DOHH2 (cell line): Measurements from ENCODE around the gene ENKUR.

Experiments
- H3F3A ChIP-seq: fragments of 200-600 bp; sonication (generic), shearing (Covaris generic); 2 replicates; pipeline ENCODE4 v1.6.0; 2016; ENCODE audit warnings: antibody characterized with exemption, mild to moderate bottlenecking; ENCODE audit not compliant: control insufficient read depth, insufficient read depth
- H3K27ac ChIP-seq: fragments of 200-600 bp; sonication (generic); 2 replicates; pipeline ENCODE4 v1.5.1; 2014; ENCODE audit warnings: low read depth, mild to moderate bottlenecking, low read length, moderate library complexity
- H3K27me3 ChIP-seq: fragments of 200-600 bp; sonication (generic); 2 replicates; pipeline ENCODE4 v1.6.1; 2014; ENCODE audit warnings: mild to moderate bottlenecking, low read length, mixed read lengths; ENCODE audit not compliant: control insufficient read depth
- H3K36me3 ChIP-seq: fragments of 200-600 bp; sonication (generic); 2 replicates; pipeline ENCODE4 v1.6.1; 2014; ENCODE audit warnings: mild to moderate bottlenecking, low read length, moderate library complexity, mixed read lengths; ENCODE audit not compliant: control insufficient read depth
- H3K4me1 ChIP-seq: fragments of 200-600 bp; sonication (generic); 2 replicates; pipeline ENCODE4 v1.6.1; 2014; ENCODE audit warnings: mild to moderate bottlenecking, low read length, mixed read lengths; ENCODE audit not compliant: control insufficient read depth
- H3K4me2 ChIP-seq: fragments of 200-600 bp; sonication (generic); 2 replicates; pipeline ENCODE4 v1.6.0; 2014; ENCODE audit warnings: mild to moderate bottlenecking, low read length, moderate library complexity
- H3K4me3 ChIP-seq: fragments of 200-600 bp; sonication (generic); 2 replicates; pipeline ENCODE4 v1.5.1; 2014; ENCODE audit warnings: mild to moderate bottlenecking, low read length, mixed read lengths
- H3K79me2 ChIP-seq: fragments of 200-600 bp; sonication (generic); 2 replicates; pipeline ENCODE4 v1.6.1; 2014; ENCODE audit warnings: mild to moderate bottlenecking, low read length, mixed read lengths; ENCODE audit not compliant: control insufficient read depth
- H3K9me2 ChIP-seq: fragments of 200-600 bp; sonication (generic); replicated peaks from 2 replicates; pipeline ENCODE4 v1.6.1; 2014; ENCODE audit warnings: mild to moderate bottlenecking, low read length, mixed read lengths; ENCODE audit not compliant: control insufficient read depth
- H3K9me3 ChIP-seq: fragments of 200-600 bp; sonication (generic); 2 replicates; pipeline ENCODE4 v1.6.1; 2014; ENCODE audit warnings: antibody characterized with exemption, low read length, mixed read lengths; ENCODE audit not compliant: control insufficient read depth, insufficient read depth
- H4K20me1 ChIP-seq: fragments of 200-600 bp; sonication (generic); 2 replicates; pipeline ENCODE4 v1.6.0; 2014; ENCODE audit warnings: low read depth, mild to moderate bottlenecking, antibody characterized with exemption, low read length, moderate library complexity; ENCODE audit not compliant: control insufficient read depth, insufficient read depth
- EZH2phosphoT487 ChIP-seq: fragments of 200-600 bp; sonication (generic); IDR thresholded peaks from 2 replicates; pipeline ENCODE4 v1.6.1; 2017; ENCODE audit warnings: borderline replicate concordance, mild to moderate bottlenecking, antibody characterized with exemption, low read length, moderate library complexity, mixed read lengths
- TF ChIP-seq, protein P1 (sequence below): fragments of 200-600 bp; sonication (generic); IDR thresholded peaks from one replicate; pipeline ENCODE4 v1.5.1; 2014; ENCODE audit warnings: antibody characterized with exemption, mild to moderate bottlenecking, low read depth, low read length; ENCODE audit not compliant: poor library complexity, severe bottlenecking

Gene ENKUR

DNA sequence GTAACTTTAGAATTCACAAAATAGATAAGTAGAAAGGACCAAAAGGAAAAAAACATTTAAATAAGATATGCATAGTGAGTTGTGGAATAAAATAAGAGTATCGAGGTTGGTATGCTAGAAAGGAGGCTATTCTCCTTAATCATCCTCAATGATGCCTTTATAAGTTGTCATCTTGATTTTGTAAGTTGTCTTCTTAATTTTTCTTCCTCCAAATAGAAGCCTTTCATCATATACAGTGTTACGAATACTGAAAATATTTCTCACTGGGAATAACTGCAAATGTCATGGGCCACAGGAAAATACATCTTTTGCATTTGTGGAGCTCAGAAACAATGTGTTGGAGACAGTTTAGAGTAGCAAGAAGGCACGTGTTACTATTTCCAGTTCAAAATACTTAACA lies 32.0 kb downstream of the ENKUR start:
- no peaks in the 10 kb centered on the region; the same call in 1 of the 2 replicates for H3K9me3 ChIP-seq
- H3K27me3 ChIP-seq = peaks cover 3% of the 10 kb centered on the region; the same call in 1 of the 2 replicates
- H3K9me2 ChIP-seq = no peaks in the 10 kb centered on the region
- no peak overlapping the region for H3K4me3 ChIP-seq
- no peak overlapping the region for H3K4me2 ChIP-seq
- TF ChIP-seq, protein P1, sequence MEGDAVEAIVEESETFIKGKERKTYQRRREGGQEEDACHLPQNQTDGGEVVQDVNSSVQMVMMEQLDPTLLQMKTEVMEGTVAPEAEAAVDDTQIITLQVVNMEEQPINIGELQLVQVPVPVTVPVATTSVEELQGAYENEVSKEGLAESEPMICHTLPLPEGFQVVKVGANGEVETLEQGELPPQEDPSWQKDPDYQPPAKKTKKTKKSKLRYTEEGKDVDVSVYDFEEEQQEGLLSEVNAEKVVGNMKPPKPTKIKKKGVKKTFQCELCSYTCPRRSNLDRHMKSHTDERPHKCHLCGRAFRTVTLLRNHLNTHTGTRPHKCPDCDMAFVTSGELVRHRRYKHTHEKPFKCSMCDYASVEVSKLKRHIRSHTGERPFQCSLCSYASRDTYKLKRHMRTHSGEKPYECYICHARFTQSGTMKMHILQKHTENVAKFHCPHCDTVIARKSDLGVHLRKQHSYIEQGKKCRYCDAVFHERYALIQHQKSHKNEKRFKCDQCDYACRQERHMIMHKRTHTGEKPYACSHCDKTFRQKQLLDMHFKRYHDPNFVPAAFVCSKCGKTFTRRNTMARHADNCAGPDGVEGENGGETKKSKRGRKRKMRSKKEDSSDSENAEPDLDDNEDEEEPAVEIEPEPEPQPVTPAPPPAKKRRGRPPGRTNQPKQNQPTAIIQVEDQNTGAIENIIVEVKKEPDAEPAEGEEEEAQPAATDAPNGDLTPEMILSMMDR = no peak
- no peak for TF ChIP-seq EZH2phosphoT487
- H3K36me3 ChIP-seq = no peaks in the 10 kb centered on the region
- no peaks in the 10 kb centered on the region for H4K20me1 ChIP-seq
- no peaks in the 10 kb centered on the region for H3K4me1 ChIP-seq
- no peaks in the 10 kb centered on the region for H3K79me2 ChIP-seq
- H3F3A ChIP-seq = no peaks in the 10 kb centered on the region
- H3K27ac ChIP-seq = no peak overlapping the region

GRCh38 chr10:24983130-24983529 lies 32.8 kb downstream of the ENKUR start:
- Histone ChIP-seq H3F3A (no peaks in the 10 kb centered on the region), H3K4me2 (no peak overlapping the region), H3K27me3 (peaks cover 3% of the 10 kb centered on the region; the same call in 1 of the 2 replicates), H3K27ac (no peak overlapping the region), H3K4me3 (no peak overlapping the region), H3K4me1 (no peaks in the 10 kb centered on the region), H3K79me2 (no peaks in the 10 kb centered on the region), H4K20me1 (no peaks in the 10 kb centered on the region), H3K9me3 (no peaks in the 10 kb centered on the region; the same call in 1 of the 2 replicates), H3K9me2 (no peaks in the 10 kb centered on the region), H3K36me3 (no peaks in the 10 kb centered on the region)
- TF ChIP-seq EZH2phosphoT487 = no peak
- TF ChIP-seq, protein P1 = no peak

DNA sequence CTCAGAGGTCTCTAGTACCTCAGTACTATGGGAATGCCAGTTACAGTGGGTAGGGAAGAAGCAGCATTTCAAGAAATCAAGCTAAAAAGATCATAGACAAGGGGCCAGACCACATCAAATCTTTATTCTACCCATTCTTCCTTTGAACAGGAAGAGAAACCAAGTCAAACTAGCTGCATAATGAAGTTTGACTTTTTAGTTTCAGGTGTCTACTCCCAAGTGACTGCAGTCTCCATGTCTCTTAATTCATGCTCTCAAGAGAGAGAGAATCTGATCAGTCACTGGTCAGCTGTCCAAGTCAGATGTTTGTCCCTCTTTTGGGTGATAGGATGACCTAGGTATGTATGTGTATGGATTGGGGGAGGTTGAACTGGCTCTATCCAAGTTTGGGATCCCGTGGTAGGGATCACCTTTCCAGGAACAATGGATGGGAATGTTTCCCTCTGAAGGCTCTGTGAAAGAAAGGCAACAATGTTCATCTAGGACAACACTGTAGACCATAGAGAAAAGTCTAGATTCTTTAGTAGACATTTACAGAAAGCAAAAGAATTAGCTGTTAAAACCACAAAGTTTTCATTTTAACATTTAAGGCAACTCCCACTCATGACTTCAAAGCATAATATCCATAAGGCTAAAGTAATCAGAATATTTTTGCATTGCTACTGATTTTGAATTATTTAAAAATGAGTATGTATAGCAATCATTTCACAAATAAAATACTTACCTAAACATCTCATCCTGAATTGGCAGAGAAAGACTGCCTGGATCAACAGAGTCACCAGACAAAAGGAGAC lies 33.4 kb downstream of the ENKUR start:
- Histone ChIP-seq H3K79me2 (no peaks in the 10 kb centered on the region), H3K9me3 (no peaks in the 10 kb centered on the region; the same call in 1 of the 2 replicates), H4K20me1 (no peaks in the 10 kb centered on the region), H3K4me3 (no peak overlapping the region), H3K27ac (no peak overlapping the region), H3K9me2 (no peaks in the 10 kb centered on the region), H3F3A (no peaks in the 10 kb centered on the region), H3K4me1 (no peaks in the 10 kb centered on the region), H3K27me3 (peaks cover 3% of the 10 kb centered on the region; the same call in 1 of the 2 replicates), H3K36me3 (no peaks in the 10 kb centered on the region), H3K4me2 (no peak overlapping the region)
- TF ChIP-seq, protein P1 = no peak
- no peak for TF ChIP-seq EZH2phosphoT487
